Mucosa of descending colon (tissue), 3 donors: ENCODE measurements around the gene FERMT2. TPM values are rescaled to one million over a fixed set of nuclear protein-coding genes. Genes with fewer than 3 reads are reported as not detected.

Experiments used
- ATAC-seq: fragments of 200-7000 bp; cut with Tn5 transposase; one replicate; pipeline ENCODE4 v1.9.1; 2020; ENCODE audit warnings: mild to moderate bottlenecking, moderate library complexity
- DNase-seq, 3 donors: peaks; one replicate each; pipeline ENCODE4 v3.0.0-alpha.2; 2020
- H3K36me3 ChIP-seq: fragments of 200-600 bp; one replicate; pipeline ENCODE4 v1.8.0; 2021; ENCODE audit warnings: low read depth, mild to moderate bottlenecking
- H3K4me1 ChIP-seq: fragments of 200-600 bp; one replicate; pipeline ENCODE4 v1.8.0; 2021; ENCODE audit warnings: low read depth, mild to moderate bottlenecking
- H3K4me3 ChIP-seq: fragments of 200-600 bp; one replicate; pipeline ENCODE4 v1.8.0; 2021; ENCODE audit warnings: mild to moderate bottlenecking
- H3K9me3 ChIP-seq: fragments of 200-600 bp; one replicate; pipeline ENCODE4 v1.8.0; 2021; ENCODE audit warnings: mild to moderate bottlenecking
- intact Hi-C, 2 donors: fragments of 100-400 bp; cut with DNase I in 1 of 2; cut with micrococcal nuclease in 1 of 2; formaldehyde crosslinking; loops; one replicate each; pipeline versions ENCODE4 v1.11.0 to v1.11.1; 2022; cut with DNase I, micrococcal nuclease
- total RNA-seq, 3 donors: library from RNA; stranded (reverse); fragmentation: NEBNext Ultra II Directional in 2 of 3; extraction: Animal tissue kit (Norgen Biotek cat#: 25700) in 2 of 3; gene quantifications; one replicate each; pipeline versions ENCODE4 v1.2.1 to v1.2.4, GENCODE V29; 2021 to 2023
- TF ChIP-seq, protein P1 (sequence below): fragments of 200-600 bp; IDR thresholded peaks from one replicate; pipeline ENCODE4 v1.8.0; 2022; ENCODE audit warnings: antibody characterized with exemption, mild to moderate bottlenecking
- donor health status: DM: no; HTN: no; CAD: no; lungs with moderate emphysema.
- donor health status: DM: no; HTN: no; CAD: no.
- donor health status: DM: no; HTN: yes; CAD: no.

Gene FERMT2
- total RNA-seq, 3 donors from 2014 or later, result 6.9 to 228 (median 22.9) TPM

DNA sequence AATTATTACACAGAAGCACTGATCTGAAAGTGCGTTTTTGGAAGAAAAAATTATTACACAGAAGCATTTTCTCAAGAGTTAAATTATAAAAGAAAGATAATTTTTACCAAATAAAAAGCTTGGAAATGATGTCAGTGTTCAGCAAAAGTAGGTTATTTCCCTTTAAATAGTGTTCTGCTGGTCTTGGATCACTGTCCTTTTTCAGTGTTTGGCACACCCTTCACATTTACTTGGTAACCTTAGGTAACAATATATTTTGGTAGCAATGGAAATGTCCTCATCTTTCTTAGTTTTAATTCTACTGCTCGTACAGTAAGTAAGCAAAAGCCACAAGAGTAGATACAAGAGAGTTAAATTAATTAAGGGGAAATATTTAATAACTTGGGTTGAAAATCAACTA lies 40.3 kb downstream of the FERMT2 start:
- Histone ChIP-seq H3K4me3 (no peak overlapping the region), H3K9me3 (no peaks in the 10 kb centered on the region), H3K4me1 (no peaks in the 10 kb centered on the region), H3K36me3 (no peaks in the 10 kb centered on the region)
- DNase-seq (no peak), ATAC-seq (no peak)
- intact Hi-C loops, result no loop called here
- TF ChIP-seq, protein P1, sequence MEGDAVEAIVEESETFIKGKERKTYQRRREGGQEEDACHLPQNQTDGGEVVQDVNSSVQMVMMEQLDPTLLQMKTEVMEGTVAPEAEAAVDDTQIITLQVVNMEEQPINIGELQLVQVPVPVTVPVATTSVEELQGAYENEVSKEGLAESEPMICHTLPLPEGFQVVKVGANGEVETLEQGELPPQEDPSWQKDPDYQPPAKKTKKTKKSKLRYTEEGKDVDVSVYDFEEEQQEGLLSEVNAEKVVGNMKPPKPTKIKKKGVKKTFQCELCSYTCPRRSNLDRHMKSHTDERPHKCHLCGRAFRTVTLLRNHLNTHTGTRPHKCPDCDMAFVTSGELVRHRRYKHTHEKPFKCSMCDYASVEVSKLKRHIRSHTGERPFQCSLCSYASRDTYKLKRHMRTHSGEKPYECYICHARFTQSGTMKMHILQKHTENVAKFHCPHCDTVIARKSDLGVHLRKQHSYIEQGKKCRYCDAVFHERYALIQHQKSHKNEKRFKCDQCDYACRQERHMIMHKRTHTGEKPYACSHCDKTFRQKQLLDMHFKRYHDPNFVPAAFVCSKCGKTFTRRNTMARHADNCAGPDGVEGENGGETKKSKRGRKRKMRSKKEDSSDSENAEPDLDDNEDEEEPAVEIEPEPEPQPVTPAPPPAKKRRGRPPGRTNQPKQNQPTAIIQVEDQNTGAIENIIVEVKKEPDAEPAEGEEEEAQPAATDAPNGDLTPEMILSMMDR, result no peak

DNA sequence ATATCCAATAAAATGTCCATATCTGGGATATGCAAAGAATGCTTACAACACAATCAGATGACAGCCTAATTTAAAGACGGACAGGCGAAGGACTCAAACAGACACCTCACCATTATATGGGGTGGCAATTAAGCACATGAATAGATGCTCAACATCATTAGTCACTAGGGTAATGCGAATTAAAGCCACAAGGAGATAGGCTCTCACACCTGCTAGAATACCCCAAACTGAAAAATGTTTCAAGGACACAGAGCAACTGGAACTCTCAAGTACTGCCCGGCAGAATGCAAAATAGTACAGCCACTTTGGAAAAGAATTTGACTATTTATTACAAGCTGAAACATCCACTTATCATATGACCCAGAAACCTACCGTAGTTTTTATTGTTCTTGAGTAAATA lies 42.9 kb downstream of the FERMT2 start:
- ATAC-seq (no peak), DNase-seq (no peak)
- Histone ChIP-seq H3K4me1 (no peaks in the 10 kb centered on the region), H3K36me3 (no peaks in the 10 kb centered on the region), H3K9me3 (no peaks in the 10 kb centered on the region), H3K4me3 (no peak overlapping the region)
- TF ChIP-seq, protein P1, result no peak
- intact Hi-C loops, result no loop called here

DNA sequence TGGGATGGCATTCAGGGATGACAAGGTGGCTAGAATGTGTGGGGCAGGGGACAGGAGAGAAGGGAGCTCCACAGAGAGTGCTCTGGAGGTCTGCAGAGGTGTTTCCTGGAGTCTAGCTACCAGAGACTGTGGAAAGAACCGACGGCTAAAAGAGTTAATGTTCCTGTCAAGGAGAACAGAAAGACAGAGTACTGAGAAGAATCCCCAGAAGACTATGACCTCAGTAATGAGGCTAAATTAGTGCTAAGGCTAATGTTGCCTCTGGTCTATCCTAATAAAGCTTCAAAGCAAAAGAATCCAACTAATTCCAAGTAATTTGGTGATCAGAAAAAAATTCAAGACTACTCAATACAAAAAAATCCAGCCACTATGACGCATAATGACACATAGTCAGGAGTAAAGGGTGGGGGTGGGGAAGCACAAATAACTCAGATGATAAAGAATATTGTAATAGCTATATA lies 44.7 kb downstream of the FERMT2 start:
- no peak overlapping the region for H3K4me3 ChIP-seq
- no peak for ATAC-seq
- intact Hi-C loops, result no loop called here
- no peaks in the 10 kb centered on the region for H3K9me3 ChIP-seq
- no peaks in the 10 kb centered on the region for H3K36me3 ChIP-seq
- TF ChIP-seq, protein P1, result no peak
- no peak for DNase-seq
- H3K4me1 ChIP-seq, result no peaks in the 10 kb centered on the region

DNA sequence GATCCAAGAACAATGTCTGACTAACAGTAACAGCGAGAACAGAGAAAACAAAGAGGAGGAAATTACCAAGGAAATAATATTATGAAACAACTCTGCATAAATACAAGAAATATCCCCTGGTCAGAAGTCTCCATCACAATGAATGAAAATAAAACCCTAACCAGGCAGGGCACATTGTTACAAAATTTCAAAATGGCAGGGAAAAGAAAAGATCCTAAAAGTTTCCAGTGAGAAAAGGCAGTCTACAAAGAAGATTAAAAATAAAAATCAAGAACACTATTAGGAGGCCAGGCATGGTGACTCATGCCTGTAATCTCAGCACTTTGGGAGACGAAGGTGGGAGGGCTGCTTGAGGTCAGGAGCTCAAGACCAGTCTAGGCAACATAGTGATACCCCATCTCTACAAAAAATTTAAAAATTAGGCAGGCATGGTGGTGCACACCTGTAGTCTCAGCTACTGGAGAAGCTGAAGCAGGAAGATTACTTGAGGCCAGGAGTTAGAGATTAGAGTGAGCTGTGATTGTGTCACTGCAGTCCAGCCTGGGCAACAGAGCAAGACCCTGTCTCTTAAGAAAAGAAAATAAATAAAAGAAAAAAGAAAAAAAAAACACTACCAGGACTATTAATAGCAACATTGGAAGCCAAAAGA lies 47.8 kb downstream of the FERMT2 start:
- DNase-seq (no peak), ATAC-seq (no peak)
- intact Hi-C loops, result no loop called here
- TF ChIP-seq, protein P1, result no peak
- no peaks in the 10 kb centered on the region for H3K36me3 ChIP-seq
- H3K4me3 ChIP-seq, result no peak overlapping the region
- H3K9me3 ChIP-seq, result no peaks in the 10 kb centered on the region
- no peaks in the 10 kb centered on the region for H3K4me1 ChIP-seq

DNA sequence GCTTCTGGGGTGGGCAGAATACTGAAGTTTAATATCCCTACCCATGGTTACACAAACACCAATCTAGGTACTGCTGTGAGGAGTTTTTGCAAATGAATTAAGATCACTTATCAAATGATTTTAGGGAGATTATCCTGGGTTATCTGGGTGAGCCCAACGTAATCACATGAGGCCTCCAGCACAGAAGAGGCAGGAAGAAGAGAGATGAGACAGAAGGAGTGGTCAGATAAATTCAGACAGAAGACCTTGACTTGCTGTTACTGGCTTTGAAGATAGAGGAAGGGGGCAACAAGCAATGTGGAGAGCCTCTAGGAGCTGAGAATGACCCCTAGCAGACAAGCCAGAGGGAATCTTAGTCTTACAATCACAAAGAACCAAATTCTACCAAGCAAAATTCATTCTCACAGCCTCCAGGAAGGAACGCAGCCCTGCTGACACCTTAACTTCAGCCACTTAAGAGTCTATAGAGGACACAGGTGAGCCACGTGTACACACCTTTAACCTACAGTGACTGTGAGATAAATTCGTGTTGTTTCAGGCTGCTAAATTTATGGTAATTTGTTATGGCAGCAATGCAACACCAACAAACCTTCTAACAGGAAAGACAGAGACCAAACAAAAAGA lies 49.4 kb downstream of the FERMT2 start:
- H3K4me3 ChIP-seq, result no peak overlapping the region
- H3K4me1 ChIP-seq, result no peaks in the 10 kb centered on the region
- no peaks in the 10 kb centered on the region for H3K9me3 ChIP-seq
- H3K36me3 ChIP-seq, result no peaks in the 10 kb centered on the region
- ATAC-seq (no peak), DNase-seq (no peak)
- intact Hi-C loops, result no loop called here
- TF ChIP-seq, protein P1, result no peak
